B cell (primary cell): ENCODE results near the gene RAP2A. TPM values are rescaled to one million over a fixed set of nuclear protein-coding genes. Genes with fewer than 3 reads are reported as not detected.

Experiments used
- ATAC-seq: fragments of 200-7000 bp; cut with Tn5 transposase; one replicate; pipeline ENCODE4 v1.10.0; 2021; ENCODE audit warnings: low read depth, mild to moderate bottlenecking, moderate number of reproducible peaks, moderate library complexity
- CTCF ChIA-PET: fragments of 350-600 bp; sonication (Branson Sonifier 250); formaldehyde crosslinking; loops from one replicate; lab custom pipeline; 2021; ENCODE audit warnings: antibody characterized with exemption, inconsistent platforms; lab: Charles Lee
- POLR2A ChIA-PET: fragments of 350-600 bp; sonication (Branson Sonifier 250); formaldehyde crosslinking; loops from one replicate; lab custom pipeline; 2021; ENCODE audit warnings: antibody characterized with exemption; lab: Charles Lee
- DNase-seq: peaks from one replicate; pipeline ENCODE4 v3.0.0; 2013
- H2AFZ ChIP-seq: 2 replicates; pipeline ENCODE4 v1.6.1; 2012; ENCODE audit warnings: mild to moderate bottlenecking, low read depth, low read length; ENCODE audit not compliant: insufficient read depth, poor library complexity, severe bottlenecking
- H3K27ac ChIP-seq, 2 donors: 1 replicate in 1 of 2; 2 replicates in 1 of 2; pipeline ENCODE4 v1.5.1; 2012 to 2013; ENCODE audit warnings: low read length in 2 of 2, mild to moderate bottlenecking in 2 of 2, moderate library complexity in 1 of 2
- H3K27me3 ChIP-seq, 4 experiments: fragments of 200-600 bp in 1 of 4; sonication (generic) in 1 of 4; replicated peaks in 1 of 4; 1 replicate in 2 of 4; 2 replicates in 2 of 4; pipeline versions ENCODE4 v1.6.1 to v1.7.0; 2013 to 2016; ENCODE audit warnings: low read length in 3 of 4, mild to moderate bottlenecking in 2 of 4, mixed read lengths in 1 of 4, moderate library complexity in 1 of 4; ENCODE audit not compliant: insufficient read depth in 4 of 4, control insufficient read depth in 3 of 4; ENCODE audit errors: control extremely low read depth in 1 of 4
- H3K36me3 ChIP-seq, 2 experiments: replicated peaks in 1 of 2; 1 replicate in 1 of 2; 2 replicates in 1 of 2; pipeline versions ENCODE4 v1.6.1 to v1.7.1; 2013; ENCODE audit warnings: low read length in 1 of 2; ENCODE audit not compliant: insufficient read depth in 2 of 2, control insufficient read depth in 1 of 2; ENCODE audit errors: control extremely low read depth in 1 of 2, extremely low read depth in 1 of 2
- H3K4me1 ChIP-seq, 2 donors: fragments of 200-600 bp in 1 of 2; sonication (generic) in 1 of 2; 1 replicate in 1 of 2; 2 replicates in 1 of 2; pipeline versions ENCODE4 v1.5.1 to v1.6.1; 2013 to 2017; ENCODE audit warnings: low read length in 2 of 2; ENCODE audit not compliant: control insufficient read depth in 2 of 2, insufficient read depth in 2 of 2
- H3K4me2 ChIP-seq: replicated peaks from 2 replicates; pipeline ENCODE3; 2012; ENCODE audit warnings: mild to moderate bottlenecking, low read depth, low read length; ENCODE audit not compliant: poor library complexity, severe bottlenecking
- H3K4me3 ChIP-seq, 5 experiments: fragments of 200-600 bp in 1 of 5; sonication (generic) in 1 of 5; 1 replicate in 3 of 5; 2 replicates in 2 of 5; pipeline versions ENCODE4 v1.5.1 to v1.7.0; 2011 to 2016; ENCODE audit warnings: low read length in 4 of 5, mild to moderate bottlenecking in 4 of 5, low read depth in 2 of 5, control low read depth in 1 of 5, moderate library complexity in 1 of 5; ENCODE audit not compliant: insufficient read depth in 1 of 5; ENCODE audit errors: control extremely low read depth in 1 of 5, extremely low read depth in 1 of 5
- H3K79me2 ChIP-seq: fragments of 200-600 bp; sonication (generic); one replicate; pipeline ENCODE4 v1.6.0; 2016; ENCODE audit warnings: low read length; ENCODE audit not compliant: control insufficient read depth, insufficient read depth
- H3K9ac ChIP-seq: fragments of 200-600 bp; sonication (generic); 2 replicates; pipeline ENCODE4 v1.6.1; 2017; ENCODE audit warnings: mild to moderate bottlenecking, low read length, moderate library complexity
- H3K9me3 ChIP-seq, 3 donors: one replicate each; pipeline versions ENCODE4 v1.6.1 to v1.7.1; 2013; ENCODE audit warnings: low read length in 2 of 3; ENCODE audit not compliant: control insufficient read depth in 2 of 3, insufficient read depth in 1 of 3; ENCODE audit errors: control extremely low read depth in 1 of 3
- H4K20me1 ChIP-seq: 2 replicates; pipeline ENCODE4 v1.6.0; 2012; ENCODE audit warnings: mild to moderate bottlenecking, low read length; ENCODE audit not compliant: insufficient read depth, control insufficient read depth, poor library complexity, severe bottlenecking
- H3K27ac Mint-ChIP-seq: one replicate; pipeline ENCODE4 v1.8.0; 2021; ENCODE audit warnings: mixed read lengths
- H3K27me3 Mint-ChIP-seq: one replicate; pipeline ENCODE4 v1.8.0; 2021; ENCODE audit warnings: mixed read lengths
- H3K4me1 Mint-ChIP-seq: one replicate; pipeline ENCODE4 v1.8.0; 2021; ENCODE audit warnings: mixed read lengths
- H3K4me3 Mint-ChIP-seq: one replicate; pipeline ENCODE4 v1.8.0; 2021; ENCODE audit warnings: mixed read lengths
- H3K9me3 Mint-ChIP-seq: one replicate; pipeline ENCODE4 v1.8.0; 2022; ENCODE audit warnings: mixed read lengths; ENCODE audit not compliant: insufficient read depth
- CTCF ChIP-seq: fragments of 200-600 bp; IDR thresholded peaks from one replicate; pipeline ENCODE4 v1.8.0; 2022; ENCODE audit warnings: antibody characterized with exemption, mild to moderate bottlenecking
- EZH2 ChIP-seq: IDR thresholded peaks from 2 replicates; pipeline ENCODE4 v1.6.1; 2012; ENCODE audit warnings: borderline replicate concordance, low read depth, mild to moderate bottlenecking, moderate library complexity, low read length; ENCODE audit not compliant: insufficient read depth, poor library complexity, severe bottlenecking
- WGBS: methylation state at CpG from one replicate; pipeline ENCODE4 v1.1.5; 2013; ENCODE audit warnings: missing lambda C conversion rate; ENCODE audit not compliant: insufficient coverage; 5-methylcytosine and 5-hydroxymethylcytosine counted together
- intact Hi-C: fragments of 100-400 bp; cut with micrococcal nuclease; formaldehyde crosslinking; loops from one replicate; pipeline ENCODE4 v1.10.0; 2022
- polyA plus RNA-seq: library from polyadenylated mRNA; depleted of rRNA; stranded (reverse); fragments of >200 nt; gene quantifications from 2 replicates; pipeline ENCODE4 v1.2.3, GENCODE V29; 2012
- total RNA-seq, 2 donors: library from RNA; stranded (reverse); fragments of 120-200 nt in 1 of 2; gene quantifications; 1 replicate in 1 of 2; 2 replicates in 1 of 2; pipeline versions ENCODE4 v1.2.3 to v1.2.4, GENCODE V29; 2013 to 2022

RAP2A gene
- total and polyA plus RNA-seq, 2 donors (not counting 1 experiment from before 2014, with no cell fraction given), result 2.1 to 24.1 TPM

- Histone ChIP-seq H3K79me2 (no peaks in the 10 kb centered on the region), H3K27ac (no peak overlapping the region), H3K9ac (no peak overlapping the region), H3K4me1 (no peaks in the 10 kb centered on the region), H3K9me3 (peaks cover 0 to 4% (median 1%) of the 10 kb centered on the region in 3 donors), H3K27me3 (no peaks in the 10 kb centered on the region), H4K20me1 (no peaks in the 10 kb centered on the region), H2AFZ (no peak overlapping the region), H3K36me3 (no peaks in the 10 kb centered on the region), H3K4me3 (no peak overlapping the region), H3K4me2 (no peak overlapping the region)
- 50% methylated on average over 2 of the region's 3 CpGs for WGBS
- TF ChIP-seq EZH2 (no peak), CTCF (no peak)
- Mint-ChIP-seq H3K4me3 (no peak overlapping the region), H3K27me3 (peaks cover 16% of the 10 kb centered on the region), H3K9me3 (peaks cover 13% of the 10 kb centered on the region), H3K4me1 (no peaks in the 10 kb centered on the region), H3K27ac (no peak overlapping the region)
- intact Hi-C loops, result no loop called here
- CTCF ChIA-PET, result no interaction called here
- no peak for DNase-seq
- POLR2A ChIA-PET, result no interaction called here
- ATAC-seq, result no peak
Observed at GRCh38 chr13:97401421-97401820, 32.5 kb upstream of the RAP2A start.

GRCh38 chr13:97403893-97404750 is 29.8 kb upstream of the RAP2A start:
- Histone ChIP-seq H3K36me3 (no peaks in the 10 kb centered on the region), H3K27me3 (peaks cover 0 to 2% (median 0%) of the 10 kb centered on the region in 4 experiments), H3K4me3 (no peak overlapping the region), H3K27ac (no peak overlapping the region), H3K9me3 (peaks cover 0 to 4% (median 1%) of the 10 kb centered on the region in 3 donors), H3K4me2 (no peak overlapping the region), H3K79me2 (no peaks in the 10 kb centered on the region), H3K9ac (no peak overlapping the region), H4K20me1 (no peaks in the 10 kb centered on the region), H2AFZ (no peak overlapping the region), H3K4me1 (no peaks in the 10 kb centered on the region)
- ChIA-PET CTCF (no interaction called here), POLR2A (no interaction called here)
- no peak for TF ChIP-seq EZH2
- no peak for TF ChIP-seq CTCF
- DNase-seq, result no peak
- no peak overlapping the region for H3K4me3 Mint-ChIP-seq
- H3K27ac Mint-ChIP-seq, result no peak overlapping the region
- ATAC-seq, result no peak
- H3K9me3 Mint-ChIP-seq, result peaks cover 10% of the 10 kb centered on the region
- WGBS, result no CpG with 5 or more reads among the region's 3 CpGs
- H3K4me1 Mint-ChIP-seq, result no peaks in the 10 kb centered on the region
- intact Hi-C loops, result no loop called here
- H3K27me3 Mint-ChIP-seq, result peaks cover 21% of the 10 kb centered on the region
